Natural killer cell (primary cell): ENCODE data around the gene PTPRB. TPM values are rescaled to one million over a fixed set of nuclear protein-coding genes. Genes with fewer than 3 reads are reported as not detected.

Experiments used
- ATAC-seq, 3 donors: fragments of 150-1000 bp in 2 of 3; fragments of 200-7000 bp in 1 of 3; cut with Tn5 transposase; 1 replicate in 1 of 3; 2 replicates in 2 of 3; pipeline ENCODE4 v1.10.0; 2021; ENCODE audit warnings: mild to moderate bottlenecking in 2 of 3, moderate library complexity in 2 of 3
- DNase-seq, 2 donors: peaks; one replicate each; pipeline versions ENCODE4 v3.0.0 to v3.0.0-alpha.2; 2013 to 2021; ENCODE audit warnings: mixed read lengths in 1 of 2
- H3K27ac ChIP-seq: one replicate; pipeline ENCODE4 v1.5.1; 2013; ENCODE audit warnings: mild to moderate bottlenecking, low read length
- H3K27me3 ChIP-seq: one replicate; pipeline ENCODE4 v1.6.1; 2013; ENCODE audit warnings: low read length; ENCODE audit not compliant: control insufficient read depth, insufficient read depth
- H3K36me3 ChIP-seq: one replicate; pipeline ENCODE4 v1.6.1; 2013; ENCODE audit warnings: low read length; ENCODE audit not compliant: control insufficient read depth, insufficient read depth
- H3K4me1 ChIP-seq: one replicate; pipeline ENCODE4 v1.6.1; 2013; ENCODE audit warnings: low read length; ENCODE audit not compliant: control insufficient read depth, insufficient read depth
- H3K4me3 ChIP-seq: one replicate; pipeline ENCODE4 v1.5.1; 2013; ENCODE audit warnings: low read length
- H3K9me3 ChIP-seq: one replicate; pipeline ENCODE4 v1.6.1; 2013; ENCODE audit warnings: low read length; ENCODE audit not compliant: control insufficient read depth, insufficient read depth
- H3K27ac Mint-ChIP-seq, 2 donors: one replicate each; pipeline ENCODE4 v1.8.0; 2022; ENCODE audit warnings: mild to moderate bottlenecking in 2 of 2, mixed read lengths in 2 of 2, moderate library complexity in 1 of 2
- H3K27me3 Mint-ChIP-seq, 2 donors: one replicate each; pipeline ENCODE4 v1.8.0; 2022; ENCODE audit warnings: low read depth in 2 of 2, mixed read lengths in 2 of 2
- H3K36me3 Mint-ChIP-seq: one replicate; pipeline ENCODE4 v1.8.0; 2022; ENCODE audit warnings: mixed read lengths
- H3K4me1 Mint-ChIP-seq, 2 donors: one replicate each; pipeline ENCODE4 v1.8.0; 2022; ENCODE audit warnings: mixed read lengths in 2 of 2
- H3K4me3 Mint-ChIP-seq: one replicate; pipeline ENCODE4 v1.8.0; 2022; ENCODE audit warnings: mild to moderate bottlenecking, moderate library complexity, mixed read lengths
- H3K9me3 Mint-ChIP-seq, 2 donors: one replicate each; pipeline ENCODE4 v1.8.0; 2022; ENCODE audit warnings: mixed read lengths in 2 of 2
- WGBS: methylation state at CpG from one replicate; pipeline ENCODE4 v1.1.7; 2013; ENCODE audit warnings: missing lambda C conversion rate; ENCODE audit not compliant: insufficient coverage; 5-methylcytosine and 5-hydroxymethylcytosine counted together
- intact Hi-C: fragments of 100-400 bp; cut with micrococcal nuclease; formaldehyde crosslinking; loops from one replicate; pipeline ENCODE4 v1.14.2; 2022
- total RNA-seq, 4 donors: library from RNA; stranded (reverse); fragments of 120-200 nt in 1 of 4; gene quantifications; one replicate each; pipeline versions ENCODE4 v1.2.3 to v1.2.4, GENCODE V29; 2013 to 2022
- TF ChIP-seq, protein P1 (sequence below): fragments of 200-600 bp; IDR thresholded peaks from one replicate; pipeline ENCODE4 v1.8.0; 2022; ENCODE audit warnings: antibody characterized with exemption

PTPRB gene
- total RNA-seq, 3 donors from 2014 or later (not counting 1 experiment from before 2014, with no cell fraction given), result 2.3 to 7.8 (median 5.5) TPM

DNA sequence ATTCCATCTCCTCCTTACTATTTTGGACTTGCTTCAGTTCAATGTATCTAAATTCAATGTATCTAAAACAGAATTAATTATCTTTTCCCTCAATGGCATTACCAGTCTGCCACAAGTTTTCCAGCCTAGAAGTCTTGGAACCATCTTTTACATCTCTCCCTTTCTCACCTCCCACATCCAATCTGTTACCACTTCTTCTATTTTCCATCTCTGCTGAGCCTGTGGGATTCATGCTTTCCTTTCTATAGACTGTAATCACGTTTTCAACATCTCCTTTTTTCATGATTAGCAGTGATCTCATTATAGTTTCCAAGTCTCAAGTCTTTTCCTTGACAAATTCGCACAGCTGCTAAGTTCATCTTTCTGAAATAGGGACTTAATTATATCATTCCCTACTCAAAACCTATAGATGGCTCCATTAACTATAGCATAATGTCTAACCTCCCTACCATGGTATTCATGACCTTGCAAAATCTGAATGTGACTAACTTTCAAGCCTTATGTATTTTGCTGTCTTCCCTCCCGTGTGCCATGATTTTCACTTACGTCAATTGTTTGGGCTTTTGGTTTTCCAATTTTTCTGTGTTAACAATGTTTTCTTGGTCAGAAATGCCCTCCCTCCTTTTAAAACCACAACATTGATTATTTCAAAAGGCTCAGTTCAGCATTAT, 20.5 kb upstream of the PTPRB start:
- Histone ChIP-seq H3K27me3 (no peaks in the 10 kb centered on the region), H3K4me3 (no peak overlapping the region), H3K27ac (no peak overlapping the region), H3K4me1 (peaks cover 9% of the 10 kb centered on the region), H3K9me3 (no peaks in the 10 kb centered on the region), H3K36me3 (no peaks in the 10 kb centered on the region)
- H3K27me3 Mint-ChIP-seq, result no peaks in the 10 kb centered on the region
- peaks cover 34 to 44% of the 10 kb centered on the region in 2 donors for H3K4me1 Mint-ChIP-seq
- H3K36me3 Mint-ChIP-seq, result peaks cover 6% of the 10 kb centered on the region
- intact Hi-C loops, result no loop called here
- DNase-seq, result no peak
- ATAC-seq, result no peak
- no peak overlapping the region for H3K4me3 Mint-ChIP-seq
- no peak overlapping the region for H3K27ac Mint-ChIP-seq
- 85% methylated on average over 4 of the region's 4 CpGs for WGBS
- TF ChIP-seq, protein P1, sequence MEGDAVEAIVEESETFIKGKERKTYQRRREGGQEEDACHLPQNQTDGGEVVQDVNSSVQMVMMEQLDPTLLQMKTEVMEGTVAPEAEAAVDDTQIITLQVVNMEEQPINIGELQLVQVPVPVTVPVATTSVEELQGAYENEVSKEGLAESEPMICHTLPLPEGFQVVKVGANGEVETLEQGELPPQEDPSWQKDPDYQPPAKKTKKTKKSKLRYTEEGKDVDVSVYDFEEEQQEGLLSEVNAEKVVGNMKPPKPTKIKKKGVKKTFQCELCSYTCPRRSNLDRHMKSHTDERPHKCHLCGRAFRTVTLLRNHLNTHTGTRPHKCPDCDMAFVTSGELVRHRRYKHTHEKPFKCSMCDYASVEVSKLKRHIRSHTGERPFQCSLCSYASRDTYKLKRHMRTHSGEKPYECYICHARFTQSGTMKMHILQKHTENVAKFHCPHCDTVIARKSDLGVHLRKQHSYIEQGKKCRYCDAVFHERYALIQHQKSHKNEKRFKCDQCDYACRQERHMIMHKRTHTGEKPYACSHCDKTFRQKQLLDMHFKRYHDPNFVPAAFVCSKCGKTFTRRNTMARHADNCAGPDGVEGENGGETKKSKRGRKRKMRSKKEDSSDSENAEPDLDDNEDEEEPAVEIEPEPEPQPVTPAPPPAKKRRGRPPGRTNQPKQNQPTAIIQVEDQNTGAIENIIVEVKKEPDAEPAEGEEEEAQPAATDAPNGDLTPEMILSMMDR, result no peak
- peaks cover 0 to 3% of the 10 kb centered on the region in 2 donors for H3K9me3 Mint-ChIP-seq

DNA sequence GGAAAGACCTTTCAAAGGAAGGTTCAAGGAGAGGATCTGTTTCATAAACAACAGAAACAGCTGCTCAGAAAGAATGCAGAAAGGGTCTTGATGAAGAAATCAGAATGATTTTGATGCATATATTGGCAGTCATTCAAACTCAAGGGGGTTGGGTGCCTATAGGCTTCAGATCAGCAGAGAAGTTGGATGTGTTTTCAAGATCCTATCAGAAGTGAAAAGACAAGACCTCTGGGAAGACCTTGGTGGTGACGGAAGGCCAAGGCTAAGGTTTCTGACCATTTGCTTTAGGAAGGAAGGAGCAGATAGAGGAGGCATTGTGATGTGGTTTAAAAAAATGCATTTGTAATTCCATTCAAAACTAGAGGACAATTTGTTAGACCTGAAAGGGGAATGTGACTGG, 15.2 kb upstream of the PTPRB start:
- ATAC-seq (no peak), DNase-seq (no peak)
- Histone ChIP-seq H3K27ac (no peak overlapping the region), H3K36me3 (no peaks in the 10 kb centered on the region), H3K4me3 (no peak overlapping the region), H3K27me3 (no peaks in the 10 kb centered on the region), H3K4me1 (no peaks in the 10 kb centered on the region), H3K9me3 (no peaks in the 10 kb centered on the region)
- intact Hi-C loops, result no loop called here
- WGBS, result 97% methylated on average over 1 of the region's 1 CpG
- Mint-ChIP-seq H3K4me3 (no peak overlapping the region), H3K27ac (peak overlapping the region in 1 of 2 donors; percentile 60), H3K4me1 (peaks cover 7 to 17% of the 10 kb centered on the region in 2 donors), H3K27me3 (no peaks in the 10 kb centered on the region), H3K9me3 (peaks cover 0 to 3% of the 10 kb centered on the region in 2 donors), H3K36me3 (peaks cover 6% of the 10 kb centered on the region)
- TF ChIP-seq, protein P1, result no peak

DNA sequence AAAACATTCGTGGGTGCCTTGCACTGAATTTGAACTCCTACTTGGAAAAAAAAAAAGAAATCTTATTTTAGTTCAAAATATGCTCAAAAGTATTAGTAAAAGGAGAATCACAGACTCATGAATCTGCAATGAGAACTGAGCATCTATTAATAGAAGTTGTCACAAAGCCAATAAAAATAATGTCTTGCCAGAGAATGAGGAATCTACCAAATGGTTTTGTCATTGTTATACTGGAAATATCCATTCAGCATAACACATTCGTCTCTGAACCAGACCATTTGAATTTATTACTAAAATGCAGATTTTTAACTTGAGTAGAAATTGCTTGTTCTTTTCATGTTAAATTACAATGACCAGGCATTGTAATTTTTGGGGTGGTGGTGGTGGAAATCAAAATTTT, 11.6 kb upstream of the PTPRB start:
- no peak overlapping the region for H3K27ac ChIP-seq
- no peaks in the 10 kb centered on the region for H3K9me3 ChIP-seq
- Mint-ChIP-seq H3K27ac (no peak overlapping the region), H3K4me3 (no peak overlapping the region), H3K27me3 (no peaks in the 10 kb centered on the region), H3K36me3 (no peaks in the 10 kb centered on the region), H3K9me3 (peaks cover 0 to 3% of the 10 kb centered on the region in 2 donors), H3K4me1 (peaks cover 36 to 51% of the 10 kb centered on the region in 2 donors)
- WGBS, result no CpG with 5 or more reads among the region's 2 CpGs
- intact Hi-C loops, result loop anchor here (5.0 to 10.0 kb wide), 2 partner anchors 54 to 68 kb away; no protein-coding TSS in a partner anchor
- TF ChIP-seq, protein P1, result no peak
- peaks cover 12% of the 10 kb centered on the region for H3K4me1 ChIP-seq
- H3K27me3 ChIP-seq, result no peaks in the 10 kb centered on the region
- DNase-seq (no peak), ATAC-seq (no peak)
- H3K36me3 ChIP-seq, result no peaks in the 10 kb centered on the region
- H3K4me3 ChIP-seq, result no peak overlapping the region

DNA sequence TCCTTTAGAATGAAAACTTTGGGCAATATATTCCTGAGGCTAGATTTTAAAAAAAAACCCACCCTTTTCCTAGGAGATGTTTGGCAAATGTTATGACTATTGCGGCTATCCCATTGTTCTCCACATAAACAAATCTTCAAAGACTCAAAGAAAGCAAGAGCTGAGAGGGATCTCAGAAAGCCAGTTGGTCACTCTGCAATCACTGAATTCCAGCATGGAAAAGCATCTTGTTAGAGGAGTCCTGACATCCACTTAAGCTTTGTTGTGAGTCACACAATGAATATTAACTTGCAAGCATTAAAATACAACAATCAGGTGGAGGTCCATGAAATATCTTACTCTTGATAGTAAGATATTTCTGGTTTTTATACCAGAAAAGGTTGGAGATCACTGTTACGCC, 11.0 kb upstream of the PTPRB start:
- Mint-ChIP-seq H3K36me3 (no peaks in the 10 kb centered on the region), H3K27ac (peak overlapping the region; percentile 22 to 96), H3K4me3 (no peak overlapping the region), H3K4me1 (peaks cover 34 to 52% of the 10 kb centered on the region in 2 donors), H3K9me3 (peaks cover 0 to 3% of the 10 kb centered on the region in 2 donors), H3K27me3 (no peaks in the 10 kb centered on the region)
- Histone ChIP-seq H3K4me3 (no peak overlapping the region), H3K36me3 (no peaks in the 10 kb centered on the region), H3K27ac (no peak overlapping the region), H3K4me1 (peaks cover 12% of the 10 kb centered on the region), H3K9me3 (no peaks in the 10 kb centered on the region), H3K27me3 (no peaks in the 10 kb centered on the region)
- DNase-seq (no peak), ATAC-seq (no peak)
- intact Hi-C loops, result loop anchor here (5.0 to 10.0 kb wide), 2 partner anchors 53 to 69 kb away; no protein-coding TSS in a partner anchor
- 100% methylated on average over 2 of the region's 2 CpGs for WGBS
- TF ChIP-seq, protein P1, result no peak
